Measurements from ENCODE around the gene TNS1. TPM values are rescaled to one million over a fixed set of nuclear protein-coding genes. Genes with fewer than 3 reads are reported as not detected.

Gene TNS1
- total and polyA plus RNA-seq, 2 donors (not counting 1 experiment from before 2014, with no cell fraction given): 0.10 to 0.86 TPM

- TF ChIP-seq EZH2 (IDR thresholded peaks at IDR 0.05; ENCODE audit: borderline replicate concordance, insufficient read depth, low read depth, low read length, poor library complexity, severe bottlenecking) (no peak), CTCF (IDR thresholded peaks at IDR 0.05) (no peak)
- no CpG with 5 or more reads among the region's 2 CpGs for WGBS (ENCODE audit: insufficient coverage)
- Histone ChIP-seq H3K79me2 (ENCODE audit: control insufficient read depth, insufficient read depth, low read length) (no peaks in the 10 kb centered on the region), H3K4me2 (replicated peaks; ENCODE audit: low read depth, low read length, poor library complexity, severe bottlenecking) (no peak overlapping the region), H3K4me1 (ENCODE audit: control insufficient read depth in 2 of 2, insufficient read depth in 2 of 2, low read length in 2 of 2) (peaks cover 6 to 13% of the 10 kb centered on the region in 2 donors), H3K27ac (ENCODE audit: low read length in 2 of 2) (no peak overlapping the region), H3K4me3 (ENCODE audit: control extremely low read depth in 1 of 5, extremely low read depth in 1 of 5, insufficient read depth in 1 of 5, low read depth in 2 of 5, low read length in 4 of 5) (no peak overlapping the region), H3K27me3 (replicated peaks in 1 of 4; ENCODE audit: control extremely low read depth in 1 of 4, control insufficient read depth in 3 of 4, insufficient read depth in 4 of 4, low read length in 3 of 4) (peaks cover 0 to 13% (median 6%) of the 10 kb centered on the region in 4 experiments), H3K36me3 (replicated peaks in 1 of 2; ENCODE audit: control extremely low read depth in 1 of 2, control insufficient read depth in 1 of 2, extremely low read depth in 1 of 2, insufficient read depth in 2 of 2, low read length in 1 of 2) (no peaks in the 10 kb centered on the region), H3K9ac (ENCODE audit: low read length) (no peak overlapping the region), H2AFZ (ENCODE audit: insufficient read depth, low read depth, low read length, poor library complexity, severe bottlenecking) (no peak overlapping the region), H4K20me1 (ENCODE audit: control insufficient read depth, insufficient read depth, low read length, poor library complexity, severe bottlenecking) (no peaks in the 10 kb centered on the region), H3K9me3 (ENCODE audit: control extremely low read depth in 1 of 3, control insufficient read depth in 2 of 3, insufficient read depth in 1 of 3, low read length in 2 of 3) (peaks cover 0 to 12% (median 0%) of the 10 kb centered on the region in 3 donors)
- ATAC-seq (ENCODE audit: low read depth) (no peak), DNase-seq (no peak)
- Mint-ChIP-seq H3K27ac (no peak overlapping the region), H3K9me3 (ENCODE audit: insufficient read depth) (no peaks in the 10 kb centered on the region), H3K4me3 (no peak overlapping the region), H3K4me1 (peaks cover 6% of the 10 kb centered on the region), H3K27me3 (peaks cover 34% of the 10 kb centered on the region)
- intact Hi-C loops (cut with micrococcal nuclease): no loop called here
- ChIA-PET CTCF (interaction anchor here (8.6 kb wide), 1 partner anchor 251 kb away, joined by 74 read pairs; no protein-coding TSS in a partner anchor), POLR2A (no interaction called here)
Observed at GRCh38 chr2:218039171-218039570, 36.4 kb upstream of the TNS1 start.

GRCh38 chr2:218036371-218036770 lies 33.6 kb upstream of the TNS1 start:
- H3K4me1 ChIP-seq (ENCODE audit: control insufficient read depth in 2 of 2, insufficient read depth in 2 of 2, low read length in 2 of 2): peaks cover 6 to 16% of the 10 kb centered on the region in 2 donors
- H3K4me2 ChIP-seq (replicated peaks; ENCODE audit: low read depth, low read length, poor library complexity, severe bottlenecking): no peak overlapping the region
- DNase-seq: no peak
- no peaks in the 10 kb centered on the region for H3K9me3 ChIP-seq (ENCODE audit: control extremely low read depth in 1 of 3, control insufficient read depth in 2 of 3, insufficient read depth in 1 of 3, low read length in 2 of 3)
- TF ChIP-seq CTCF (IDR thresholded peaks at IDR 0.05) (no peak), EZH2 (IDR thresholded peaks at IDR 0.05; ENCODE audit: borderline replicate concordance, insufficient read depth, low read depth, low read length, poor library complexity, severe bottlenecking) (no peak)
- Mint-ChIP-seq H3K27me3 (peaks cover 31% of the 10 kb centered on the region), H3K4me1 (peaks cover 9% of the 10 kb centered on the region), H3K4me3 (no peak overlapping the region), H3K27ac (no peak overlapping the region), H3K9me3 (ENCODE audit: insufficient read depth) (no peaks in the 10 kb centered on the region)
- CTCF ChIA-PET: interaction anchor here (8.6 kb wide), 1 partner anchor 249 kb away, joined by 74 read pairs; no protein-coding TSS in a partner anchor
- no peak overlapping the region for H3K27ac ChIP-seq (ENCODE audit: low read length in 2 of 2)
- ATAC-seq (ENCODE audit: low read depth): no peak
- H3K4me3 ChIP-seq (ENCODE audit: control extremely low read depth in 1 of 5, extremely low read depth in 1 of 5, insufficient read depth in 1 of 5, low read depth in 2 of 5, low read length in 4 of 5): no peak overlapping the region
- no peak overlapping the region for H2AFZ ChIP-seq (ENCODE audit: insufficient read depth, low read depth, low read length, poor library complexity, severe bottlenecking)
- no peaks in the 10 kb centered on the region for H4K20me1 ChIP-seq (ENCODE audit: control insufficient read depth, insufficient read depth, low read length, poor library complexity, severe bottlenecking)
- H3K36me3 ChIP-seq (replicated peaks in 1 of 2; ENCODE audit: control extremely low read depth in 1 of 2, control insufficient read depth in 1 of 2, extremely low read depth in 1 of 2, insufficient read depth in 2 of 2, low read length in 1 of 2): no peaks in the 10 kb centered on the region
- POLR2A ChIA-PET: no interaction called here
- no peaks in the 10 kb centered on the region for H3K79me2 ChIP-seq (ENCODE audit: control insufficient read depth, insufficient read depth, low read length)
- intact Hi-C loops (cut with micrococcal nuclease): no loop called here
- peaks cover 0 to 14% (median 6%) of the 10 kb centered on the region in 4 experiments for H3K27me3 ChIP-seq (replicated peaks in 1 of 4; ENCODE audit: control extremely low read depth in 1 of 4, control insufficient read depth in 3 of 4, insufficient read depth in 4 of 4, low read length in 3 of 4)
- 79% methylated on average over 1 of the region's 5 CpGs for WGBS (ENCODE audit: insufficient coverage)
- no peak overlapping the region for H3K9ac ChIP-seq (ENCODE audit: low read length)

All from B cell (primary cell).